HG02885 (cell line): ENCODE data around the gene DGKD.

Source experiments
- ATAC-seq: cut with Tn5 transposase; IDR thresholded peaks from one replicate; pipeline ENCODE4 v1.9.1; 2021; ENCODE audit warnings: mild to moderate bottlenecking; ENCODE audit not compliant: unreplicated experiment, poor library complexity

DGKD gene

GRCh38 chr2:233486357-233486756 lies 132.1 kb downstream of the DGKD start:
- no peak for ATAC-seq

GRCh38 chr2:233486778-233487552 lies 132.7 kb downstream of the DGKD start:
- no peak for ATAC-seq

GRCh38 chr2:233487748-233488345 lies 133.6 kb downstream of the DGKD start:
- no peak for ATAC-seq

DNA sequence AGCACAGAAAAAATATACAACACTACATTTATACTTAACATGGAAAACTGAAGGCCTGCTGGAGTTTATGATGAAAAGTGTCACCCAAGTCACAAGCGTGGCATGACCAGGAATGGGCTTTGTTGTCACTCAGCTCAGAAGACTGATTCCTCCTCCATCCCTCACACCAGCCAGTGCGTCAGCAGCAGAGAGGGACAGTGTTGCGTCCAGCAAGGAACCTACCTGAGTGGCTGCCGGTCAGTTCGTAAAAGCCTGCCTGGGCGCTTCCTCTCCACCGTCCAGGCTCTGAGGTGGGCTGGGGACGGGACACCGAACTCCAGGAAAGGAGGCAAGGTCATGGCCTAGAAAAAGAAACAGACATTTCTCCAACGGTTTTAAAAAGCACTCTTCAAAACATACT lies 134.8 kb downstream of the DGKD start:
- ATAC-seq: no peak

GRCh38 chr2:233489666-233490065 lies 135.4 kb downstream of the DGKD start:
- ATAC-seq: no peak

- ATAC-seq: no peak
These were observed 136.5 kb downstream of the DGKD start for GRCh38 chr2:233490831-233491230.

DNA sequence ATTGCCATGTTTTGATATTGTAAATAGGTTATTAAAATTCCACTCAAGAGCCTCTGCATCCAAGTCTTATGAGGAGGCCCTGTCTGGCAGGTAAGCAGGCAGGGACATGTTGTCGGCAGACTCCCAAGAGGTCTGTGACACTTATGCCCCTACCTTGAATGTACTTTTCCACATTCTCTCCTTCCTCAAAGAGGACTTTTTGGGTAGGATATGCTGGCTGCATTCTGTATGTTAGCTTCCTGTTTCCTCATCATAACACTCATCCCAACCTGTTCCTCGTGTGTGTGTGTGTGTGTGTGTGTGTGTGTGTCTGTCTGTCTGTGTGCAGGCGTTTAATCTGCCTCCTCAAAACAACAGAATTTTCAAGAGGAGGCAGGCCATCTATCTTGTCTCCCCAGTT lies 137.0 kb downstream of the DGKD start:
- no peak for ATAC-seq

GRCh38 chr2:233492078-233492477 lies 137.8 kb downstream of the DGKD start:
- ATAC-seq: no peak

DNA sequence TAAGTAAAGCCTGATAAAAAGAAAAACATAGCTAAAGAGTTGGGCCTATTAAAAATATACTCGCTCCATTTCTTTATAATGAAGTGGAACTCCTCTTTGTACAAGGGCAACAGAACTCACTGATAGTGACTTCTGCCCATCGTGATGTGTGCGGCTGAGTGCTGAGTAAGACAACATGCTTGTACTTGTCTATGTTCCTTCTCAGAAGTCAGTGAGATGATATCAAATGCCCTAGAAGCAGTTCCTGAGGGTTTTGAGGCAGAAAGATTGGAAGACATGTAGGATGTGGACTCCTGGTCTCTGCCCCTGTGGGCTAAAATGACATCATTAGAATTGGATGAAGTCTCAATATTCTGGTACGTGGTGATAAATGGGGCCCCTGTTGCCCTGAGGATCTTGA lies 138.5 kb downstream of the DGKD start:
- no peak for ATAC-seq

DNA sequence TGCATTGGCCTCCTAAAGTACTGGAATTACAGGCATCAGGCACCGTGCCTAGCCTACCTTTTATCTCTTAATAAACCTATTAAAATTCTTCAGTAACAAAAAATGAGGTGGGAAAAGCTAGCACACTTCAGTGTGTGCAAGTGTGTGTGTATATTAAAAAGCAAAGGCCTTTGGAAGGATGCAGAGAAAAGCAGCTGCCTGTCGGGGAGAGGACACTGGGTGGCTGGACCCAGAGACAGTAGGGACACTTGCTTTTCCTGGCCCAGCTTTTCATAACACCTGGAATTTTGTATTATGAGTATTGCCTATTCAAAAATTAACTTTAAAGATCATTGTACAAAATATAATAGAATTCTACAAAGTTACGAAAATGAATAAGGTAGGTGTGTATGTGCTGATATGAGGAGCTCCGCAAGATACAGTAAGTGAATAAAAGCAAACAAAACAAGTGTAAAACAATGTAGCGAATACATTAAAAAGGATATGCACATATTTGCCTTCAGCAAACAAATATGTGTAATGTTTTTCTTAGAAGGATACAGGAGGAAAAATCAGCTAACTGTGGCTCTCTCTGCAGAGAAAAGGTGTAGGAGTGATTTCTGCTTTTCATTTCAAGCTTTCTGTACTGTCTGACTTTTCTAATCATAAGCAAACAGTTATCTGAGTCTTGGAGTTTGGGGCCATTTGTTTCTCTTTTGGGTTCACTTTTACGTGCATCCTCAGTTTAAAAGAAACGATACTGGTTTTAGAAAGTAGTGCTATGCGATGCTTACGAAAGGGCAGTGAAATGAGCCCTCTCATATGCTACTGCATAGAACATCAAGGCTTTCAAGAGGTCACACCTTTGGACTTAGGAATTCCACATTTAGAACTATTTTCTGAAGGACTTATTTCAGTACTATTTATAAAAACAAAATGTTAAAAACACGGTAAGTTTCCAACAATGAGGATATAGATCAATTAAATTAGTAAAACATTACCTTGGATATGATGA lies 141.5 kb downstream of the DGKD start:
- ATAC-seq: no peak

DNA sequence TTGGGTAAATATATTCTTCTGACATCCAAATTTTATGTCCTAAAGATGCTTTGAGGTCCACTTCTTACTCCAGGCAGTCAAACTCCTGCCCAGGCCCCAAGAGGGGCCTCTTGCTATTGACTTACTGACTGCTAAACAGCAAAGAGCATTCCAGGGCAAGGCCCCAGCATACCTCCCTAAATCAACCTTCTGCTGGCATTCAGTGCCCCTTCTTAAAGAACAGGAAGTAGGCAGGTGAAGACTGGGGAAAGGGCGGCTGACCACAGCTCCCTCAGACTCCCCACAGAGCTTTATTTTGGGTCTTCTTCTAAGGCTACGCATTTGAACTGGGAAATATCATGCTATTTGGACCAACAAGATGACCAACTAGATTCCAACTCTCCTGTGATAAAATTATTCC lies 143.4 kb downstream of the DGKD start:
- no peak for ATAC-seq

DNA sequence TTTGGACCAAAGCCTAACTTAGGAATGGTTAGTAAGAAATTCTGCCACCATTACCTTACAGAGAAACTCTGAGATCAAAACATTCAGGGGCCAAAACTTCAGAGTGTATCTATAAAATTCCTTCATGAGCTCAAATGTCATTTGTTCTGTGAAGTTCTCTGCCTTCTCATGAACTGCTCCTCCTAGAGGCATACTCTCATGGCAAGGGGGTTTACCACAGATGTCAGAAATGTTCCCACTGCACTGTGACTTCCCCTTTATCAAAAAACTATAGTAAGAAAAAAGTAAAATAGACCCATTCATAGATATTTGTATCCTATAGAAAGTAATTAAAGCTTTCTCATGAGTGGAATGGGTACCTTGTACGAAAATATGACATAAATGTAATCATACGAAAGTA lies 143.8 kb downstream of the DGKD start:
- ATAC-seq: no peak

GRCh38 chr2:233499928-233500327 lies 145.6 kb downstream of the DGKD start:
- ATAC-seq: no peak

- ATAC-seq: no peak
These were observed 147.1 kb downstream of the DGKD start for GRCh38 chr2:233501198-233502076.

DNA sequence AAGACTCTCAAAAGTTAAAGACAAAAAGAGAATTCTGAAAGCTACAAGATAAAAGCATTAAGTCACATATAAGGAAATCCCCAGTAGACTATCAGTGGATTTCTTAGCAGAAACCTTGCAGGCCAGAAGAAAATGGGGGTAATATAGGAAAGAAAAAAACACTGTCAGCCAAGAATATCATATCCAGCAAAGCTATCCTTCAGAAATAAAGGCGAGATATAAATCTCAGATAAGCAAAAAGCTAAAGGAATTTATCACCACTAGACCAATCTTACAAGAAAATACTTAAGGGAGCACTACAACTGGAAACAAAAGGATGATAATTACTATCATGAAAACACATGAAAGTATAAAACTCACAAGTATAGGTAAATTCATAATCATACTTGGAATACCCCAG lies 149.2 kb downstream of the DGKD start:
- no peak for ATAC-seq

- ATAC-seq: no peak
These were observed 149.8 kb downstream of the DGKD start for GRCh38 chr2:233503947-233504637.

- no peak for ATAC-seq
These were observed 159.8 kb downstream of the DGKD start for GRCh38 chr2:233513953-233514655.

DNA sequence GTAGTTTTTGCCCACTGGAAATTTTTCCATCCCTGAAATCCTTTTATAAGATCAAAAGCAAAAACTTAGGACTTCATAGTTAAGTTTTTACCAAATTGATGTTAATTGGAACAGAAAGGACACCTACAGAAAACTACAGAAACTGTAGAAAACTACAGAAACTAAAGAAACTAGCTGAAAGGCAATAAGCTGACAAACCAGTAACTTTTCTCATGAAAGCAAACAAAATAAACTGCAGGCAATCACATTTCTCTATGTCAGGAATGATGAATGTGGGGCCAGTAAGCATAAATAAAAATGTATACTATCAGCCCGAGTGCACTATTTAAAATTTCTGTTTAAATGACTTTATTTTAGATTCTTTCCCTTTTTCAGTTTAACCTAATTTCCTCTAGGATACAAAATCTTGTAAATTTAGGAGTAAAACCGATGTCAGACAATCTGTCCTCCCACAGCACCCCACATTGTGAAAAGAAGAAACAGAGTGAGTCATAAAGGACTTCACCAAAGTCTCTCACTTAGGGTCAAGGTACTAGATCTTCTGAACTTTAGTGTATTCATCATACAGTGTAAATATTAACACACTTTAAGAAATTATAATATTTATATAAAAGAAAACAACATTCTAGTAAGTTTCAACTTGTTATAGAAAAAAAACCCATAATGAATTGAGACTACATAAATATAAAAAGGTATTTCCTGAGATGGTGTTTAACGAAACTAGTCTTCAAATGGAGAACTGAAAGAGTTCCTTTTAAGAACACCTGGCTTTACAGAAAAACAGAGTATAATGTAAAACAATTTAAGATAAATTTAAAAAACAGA lies 165.7 kb downstream of the DGKD start:
- ATAC-seq: peak; percentile 97
